HuH-7.5 (cell line): ENCODE results near the gene GPC3.
"Not testable (repeated sequence)": the region's sequence is repeated elsewhere in the genome, so short reads cannot be mapped to it uniquely, and the experiment has no call there.

ENCODE experiments used
- DNase-seq: peaks from one replicate; pipeline ENCODE4 v3.0.0; 2011; ENCODE audit warnings: low spot score

Gene GPC3

GRCh38 chrX:133985164-133985966 is at the start of gene GPC3:
Gene GPC3, minus strand, starts transcription at chrX:133985594.
- DNase-seq, result peak; percentile 47

GRCh38 chrX:134032441-134032840 is 47.0 kb upstream of the GPC3 start:
- DNase-seq, result no peak

GRCh38 chrX:134026565-134027311 is 41.3 kb upstream of the GPC3 start:
- peak; percentile 6 for DNase-seq

GRCh38 chrX:134025986-134026545 is 40.7 kb upstream of the GPC3 start:
- DNase-seq, result no peak

- DNase-seq, result no peak
Observed at GRCh38 chrX:134024686-134025377, 39.4 kb upstream of the GPC3 start.

- no peak for DNase-seq
Observed at GRCh38 chrX:134023851-134024281, 38.5 kb upstream of the GPC3 start.

- DNase-seq, result no peak
Observed at GRCh38 chrX:134020910-134021309, 35.5 kb upstream of the GPC3 start.

- DNase-seq, result no peak
Observed at GRCh38 chrX:134019567-134020206, 34.3 kb upstream of the GPC3 start.

- not testable (repeated sequence) for DNase-seq
Observed at GRCh38 chrX:134016309-134016708, 30.9 kb upstream of the GPC3 start.

- DNase-seq, result not testable (repeated sequence)
Observed at GRCh38 chrX:134015510-134015909, 30.1 kb upstream of the GPC3 start.

- no peak for DNase-seq
Observed at GRCh38 chrX:134013524-134013923, 28.1 kb upstream of the GPC3 start.

- no peak for DNase-seq
Observed at GRCh38 chrX:134013092-134013497, 27.7 kb upstream of the GPC3 start.

- no peak for DNase-seq
Observed at GRCh38 chrX:134010690-134011089, 25.3 kb upstream of the GPC3 start.

GRCh38 chrX:134007716-134008115 is 22.3 kb upstream of the GPC3 start:
- no peak for DNase-seq

- DNase-seq, result no peak
Observed at GRCh38 chrX:134006484-134007161, 21.2 kb upstream of the GPC3 start.

GRCh38 chrX:134004084-134004483 is 18.7 kb upstream of the GPC3 start:
- DNase-seq, result no peak

- no peak for DNase-seq
Observed at GRCh38 chrX:134002921-134003615, 17.7 kb upstream of the GPC3 start.

GRCh38 chrX:134000260-134001245 is 15.2 kb upstream of the GPC3 start:
- no peak for DNase-seq

GRCh38 chrX:133999031-133999705 is 13.8 kb upstream of the GPC3 start:
- no peak for DNase-seq
